HepG2 (cell line): ENCODE data around the gene AARSD1. TPM values are rescaled to one million over a fixed set of nuclear protein-coding genes. Genes with fewer than 3 reads are reported as not detected.
A peak's percentile ranks its signal among the peaks of the same experiment; 100 is the strongest.

Experiments used
- ATAC-seq: fragments of 200-7000 bp; cut with Tn5 transposase; 3 replicates; pipeline ENCODE4 v1.9.1; 2020; ENCODE audit warnings: mild to moderate bottlenecking, moderate library complexity
- BruUV-seq: library from RNA; stranded (reverse); fragments of 400-500 nt; replicated peaks from 2 replicates; lab custom pipeline; 2021; lab: Mats Ljungman, UMichigan
- CTCF ChIA-PET: fragments of 300-600 bp; formaldehyde crosslinking; extraction: SDS; loops from one replicate; lab custom pipeline; 2021; ENCODE audit warnings: low total read pairs, inconsistent platforms, low intra/inter-chr PET ratio; lab: Yijun Ruan, JAX
- POLR2A ChIA-PET: fragments of 350-600 bp; sonication (Branson Sonifier 250); formaldehyde crosslinking; loops from one replicate; lab custom pipeline; 2020; ENCODE audit warnings: antibody characterized with exemption, inconsistent platforms; lab: Yijun Ruan, JAX
- DNase-seq: peaks from one replicate; pipeline ENCODE4 v3.0.0-alpha.2; 2015; ENCODE audit warnings: low spot score
- FAIRE-seq: peaks from 3 replicates; lab custom pipeline; 2011; peaks lifted over from hg19 to GRCh38; lab: Jason Lieb, UNC
- H2AFZ ChIP-seq: one replicate; pipeline ENCODE4 v1.6.1; 2011; ENCODE audit warnings: low read length, inconsistent platforms
- H3K27ac ChIP-seq: fragments of 300-600 bp; 3 replicates; pipeline ENCODE4 v1.8.0; 2011; ENCODE audit warnings: mixed run types, mild to moderate bottlenecking, mixed read lengths, low read length, inconsistent platforms; ENCODE audit not compliant: insufficient read depth; ENCODE audit errors: extremely low read length
- H3K27me3 ChIP-seq, 2 experiments: fragments of 200-600 bp in 1 of 2; 2 replicates in 1 of 2; 3 replicates in 1 of 2; pipeline versions ENCODE4 v1.6.0 to v1.8.0; 2011; ENCODE audit warnings: low read length in 2 of 2, mild to moderate bottlenecking in 2 of 2, moderate library complexity in 2 of 2, inconsistent platforms in 1 of 2; ENCODE audit not compliant: insufficient read depth in 2 of 2, control insufficient read depth in 1 of 2
- H3K36me3 ChIP-seq, 2 experiments: fragments of 200-600 bp in 1 of 2; replicated peaks in 1 of 2; 2 replicates in 1 of 2; 3 replicates in 1 of 2; pipeline versions ENCODE4 v1.5.1 to v1.8.0; 2011; ENCODE audit warnings: low read length in 2 of 2, inconsistent platforms in 1 of 2; ENCODE audit not compliant: insufficient read depth in 2 of 2, control insufficient read depth in 1 of 2
- H3K4me1 ChIP-seq: 2 replicates; pipeline ENCODE4 v1.5.1; 2012; ENCODE audit warnings: low read length, inconsistent platforms; ENCODE audit not compliant: insufficient read depth
- H3K4me2 ChIP-seq: 2 replicates; pipeline ENCODE4 v1.6.0; 2011; ENCODE audit warnings: low read depth, low read length, inconsistent platforms
- H3K4me3 ChIP-seq, 3 experiments: fragments of 200-600 bp in 1 of 3; sonication (generic), shearing (Covaris generic) in 1 of 3; replicated peaks in 1 of 3; 2 replicates each; pipeline ENCODE4 v1.5.1; 2011 to 2016; ENCODE audit warnings: low read length in 3 of 3, inconsistent platforms in 2 of 3, low read depth in 2 of 3, mild to moderate bottlenecking in 2 of 3, control low read depth in 1 of 3, mixed read lengths in 1 of 3; ENCODE audit not compliant: insufficient read depth in 1 of 3
- H3K79me2 ChIP-seq: one replicate; pipeline ENCODE4 v1.6.1; 2011; ENCODE audit warnings: low read length, inconsistent platforms; ENCODE audit not compliant: insufficient read depth
- H3K9ac ChIP-seq: 2 replicates; pipeline ENCODE4 v1.6.0; 2011; ENCODE audit warnings: mild to moderate bottlenecking, low read depth, low read length, inconsistent platforms; ENCODE audit not compliant: insufficient read depth
- H3K9me3 ChIP-seq: 2 replicates; pipeline ENCODE4 v1.5.1; 2012; ENCODE audit warnings: mild to moderate bottlenecking, low read length
- H4K20me1 ChIP-seq: 2 replicates; pipeline ENCODE4 v1.6.0; 2011; ENCODE audit warnings: inconsistent platforms, mild to moderate bottlenecking, low read length, moderate library complexity; ENCODE audit not compliant: insufficient read depth
- AHDC1 ChIP-seq: sonication (generic); formaldehyde crosslinking; IDR thresholded peaks from 2 replicates; pipeline ENCODE4 v1.5.1; 2020; ENCODE audit warnings: mild to moderate bottlenecking, missing genetic modification reagents, borderline replicate concordance
- CEBPG ChIP-seq: IDR thresholded peaks from 2 replicates; pipeline ENCODE4 v1.6.1; 2016
- FOXK1 ChIP-seq: sonication (generic); formaldehyde crosslinking; IDR thresholded peaks from 2 replicates; pipeline ENCODE4 v1.4.0; 2020; ENCODE audit warnings: low read depth, missing genetic modification reagents, borderline replicate concordance
- HNRNPL ChIP-seq: fragments of 200-400 bp; formaldehyde crosslinking; IDR thresholded peaks from 2 replicates; pipeline ENCODE4 v1.6.1; 2017; ENCODE audit warnings: mild to moderate bottlenecking, low read depth, low read length
- KLF16 ChIP-seq, 2 experiments: sonication (generic) in 1 of 2; formaldehyde crosslinking in 1 of 2; IDR thresholded peaks; 2 replicates each; pipeline versions ENCODE4 v1.6.1 to v1.8.0; 2016 to 2023; ENCODE audit warnings: missing genetic modification reagents in 2 of 2, missing compliant biosample characterization in 1 of 2
- KLF6 ChIP-seq: IDR thresholded peaks from 2 replicates; pipeline ENCODE4 v1.8.0; 2016; ENCODE audit warnings: missing biosample characterization, missing genetic modification reagents
- MAZ ChIP-seq, 2 experiments: sonication (generic) in 1 of 2; formaldehyde crosslinking in 1 of 2; IDR thresholded peaks; 2 replicates each; pipeline versions ENCODE4 v1.5.0 to v1.6.1; 2012 to 2020; ENCODE audit warnings: low read depth in 2 of 2, mild to moderate bottlenecking in 2 of 2, borderline replicate concordance in 1 of 2, improper control_type of control experiment in 1 of 2, low read length in 1 of 2, missing genetic modification reagents in 1 of 2, moderate library complexity in 1 of 2
- MIXL1 ChIP-seq: IDR thresholded peaks from 2 replicates; pipeline ENCODE4 v1.6.1; 2016
- RAD21 ChIP-seq: fragments of 450-650 bp; formaldehyde crosslinking; IDR thresholded peaks from 2 replicates; pipeline ENCODE4 v1.5.0; 2020; ENCODE audit warnings: mild to moderate bottlenecking
- REPIN1 ChIP-seq: sonication (generic); formaldehyde crosslinking; IDR thresholded peaks from 2 replicates; pipeline ENCODE4 v1.8.0; 2022; ENCODE audit warnings: missing genetic modification reagents, low read depth, mild to moderate bottlenecking, borderline replicate concordance
- TRAFD1 ChIP-seq: sonication (generic); formaldehyde crosslinking; IDR thresholded peaks from 2 replicates; pipeline ENCODE4 v1.5.1; 2020; ENCODE audit warnings: missing genetic modification reagents, mild to moderate bottlenecking, borderline replicate concordance
- XRCC5 ChIP-seq: fragments of 200-400 bp; formaldehyde crosslinking; optimal IDR thresholded peaks from 2 replicates; pipeline ENCODE3; 2017; ENCODE audit warnings: mild to moderate bottlenecking, low read length
- ZNF205 ChIP-seq: IDR thresholded peaks from 2 replicates; pipeline ENCODE4 v1.6.1; 2018; ENCODE audit warnings: missing biosample characterization, missing genetic modification reagents
- ZNF772 ChIP-seq: sonication (generic); formaldehyde crosslinking; IDR thresholded peaks from 2 replicates; pipeline ENCODE4 v1.5.0; 2020; ENCODE audit warnings: mild to moderate bottlenecking, missing genetic modification reagents
- WGBS: methylation state at CpG from one replicate; pipeline ENCODE4 v1.1.6; 2017; ENCODE audit warnings: low lambda C conversion rate; 5-methylcytosine and 5-hydroxymethylcytosine counted together
- in situ Hi-C: cut with HindIII; loops from 2 replicates; pipeline ENCODE4 v1.10.0; 2017; ENCODE audit warnings: low pct_unique_long_range_greater_than_20kb; ENCODE audit not compliant: extremely low pct_ligation_motif_present
- intact Hi-C: fragments of 100-400 bp; cut with micrococcal nuclease; formaldehyde crosslinking; loops from one replicate; pipeline ENCODE4 v1.10.0; 2022; ENCODE audit not compliant: unreplicated experiment
- polyA plus RNA-seq, 8 experiments: library from polyadenylated mRNA; depleted of rRNA in 3 of 8; stranded (reverse) in 7 of 8; unstranded in 1 of 8; fragments of >200 nt; fragmentation: Illumina TruSeq in 4 of 8; extraction: Trizol in 4 of 8; gene quantifications; 2 replicates each; pipeline versions ENCODE4 v1.2.1 to v1.2.3, GENCODE V29; 2011 to 2016; ENCODE audit warnings: low read depth in 4 of 8, missing spikeins in 1 of 8, mixed read lengths in 1 of 8; ENCODE audit not compliant: insufficient read depth in 1 of 8
- total RNA-seq, 5 experiments: library from RNA; depleted of rRNA; stranded (reverse); fragments of >200 nt; fragmentation: Illumina TruSeq; extraction: Trizol; gene quantifications; 2 replicates each; pipeline ENCODE4 v1.2.3, GENCODE V29; 2016; ENCODE audit warnings: low read depth in 1 of 5

The AARSD1 gene
- total and polyA plus RNA-seq, 2 of the 13 experiments (the other 11 are each of a cell fraction or from before 2014, with no cell fraction given) = 24.7 to 29.3 TPM

DNA sequence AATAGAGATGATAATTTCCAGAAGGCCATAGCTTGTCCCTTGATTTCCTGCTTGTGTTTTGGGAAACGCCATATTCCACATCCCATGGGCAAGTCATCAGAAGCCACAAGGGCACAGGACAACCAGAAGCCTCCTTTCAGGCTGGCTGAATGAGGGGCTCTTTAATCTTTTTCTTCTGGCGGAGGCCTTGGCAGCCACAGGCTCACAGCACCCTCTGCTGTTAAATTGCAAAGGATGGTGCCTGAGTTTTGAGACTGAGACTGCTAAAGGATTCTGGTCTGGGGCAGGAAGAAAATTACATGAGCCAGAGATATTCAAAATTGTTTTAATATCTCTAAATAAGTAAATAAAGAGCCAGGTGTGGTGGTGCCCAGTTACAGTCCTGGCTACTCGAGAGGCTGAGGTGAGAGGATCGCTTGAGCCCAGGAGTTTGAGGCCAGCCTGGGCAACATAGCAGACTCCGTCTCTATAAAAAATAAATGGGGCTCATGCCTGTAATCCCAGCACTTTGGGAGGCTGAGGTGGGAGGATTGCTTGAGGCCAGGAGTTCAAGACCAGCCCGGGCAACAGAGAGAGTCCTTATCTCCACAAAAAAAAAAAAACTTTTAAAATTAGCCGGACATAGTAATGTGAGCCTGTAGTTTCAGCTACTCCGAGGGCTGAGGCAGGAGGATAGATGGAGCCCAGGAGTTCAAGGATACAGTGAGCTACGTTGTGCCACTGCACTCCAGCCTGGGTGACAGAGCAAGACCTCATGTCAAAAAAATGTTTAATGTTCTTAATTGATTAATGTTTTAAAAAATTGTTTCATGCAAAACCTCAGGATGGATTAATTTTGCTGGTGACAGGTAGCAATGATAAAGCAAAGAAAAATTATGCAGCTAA is 26.3 kb downstream of the AARSD1 start:
- no peak overlapping the region for H2AFZ ChIP-seq
- in situ Hi-C loops (no loop called here), intact Hi-C loops (loop anchor here (1.0 kb wide), 3 partner anchors 95 to 217 kb away; no protein-coding TSS in a partner anchor)
- WGBS = 12% methylated on average over 9 of the region's 9 CpGs
- peak; percentile 67 for FAIRE-seq
- peaks cover 46% of the 10 kb centered on the region for H3K4me1 ChIP-seq
- no peak overlapping the region for H3K9ac ChIP-seq
- no peaks in the 10 kb centered on the region for H3K9me3 ChIP-seq
- peak; percentile 73 for DNase-seq
- H3K4me2 ChIP-seq = peak overlapping the region; percentile 51
- no peaks in the 10 kb centered on the region for H3K36me3 ChIP-seq
- no peak overlapping the region for H3K4me3 ChIP-seq
- H3K27me3 ChIP-seq = no peaks in the 10 kb centered on the region; a peak in 2 of 5 replicates
- no TSS peak for BruUV-seq
- H4K20me1 ChIP-seq = no peaks in the 10 kb centered on the region
- no peaks in the 10 kb centered on the region for H3K79me2 ChIP-seq
- H3K27ac ChIP-seq = no peak overlapping the region
- ChIA-PET CTCF (interaction anchor here (1.0 to 4.4 kb wide), 7 partner anchors 9 to 217 kb away, joined by 3 to 68 read pairs (median 6); partner anchors contain the start of genes AOC2 and BECN1), POLR2A (interaction anchor here (1.1 to 1.3 kb wide), 2 partner anchors 92 to 104 kb away, joined by 3 to 5 read pairs; partner anchors contain the start of gene PSME3)
- ATAC-seq = peak; percentile 88
- TF ChIP-seq CEBPG (CRISPR knock-in tag) (0 out of 2 replicates have a peak, but pooled peaks have one; percentile 13), AHDC1 (CRISPR knock-in tag) (no peak), HNRNPL (no peak), FOXK1 (0 out of 2 replicates have a peak, but pooled peaks have one; percentile 5), KLF16 (CRISPR knock-in tag; IDR thresholded peaks at IDR 0.05) (0 out of 4 replicates have a peak, but pooled peaks of 1 of the 2 experiments have one; percentile 53), MIXL1 (CRISPR knock-in tag) (peak; percentile 38; the same call in 1 of the 2 replicates), ZNF205 (CRISPR knock-in tag) (0 out of 2 replicates have a peak, but pooled peaks have one; percentile 45), ZNF772 (CRISPR knock-in tag) (peak; percentile 39; the same call in 1 of the 2 replicates), MAZ (IDR thresholded peaks at IDR 0.05; ENCODE audit: borderline replicate concordance, low read depth, low read length) (no peak), MAZ (CRISPR knock-in tag; IDR thresholded peaks at IDR 0.05; ENCODE audit: low read depth) (peak; percentile 44; the same call in 1 of the 2 replicates), RAD21 (peak; percentile 96), KLF6 (0 out of 2 replicates have a peak, but pooled peaks have one; percentile 62), XRCC5 (peak; percentile 80), REPIN1 (CRISPR knock-in tag) (0 out of 2 replicates have a peak, but pooled peaks have one; percentile 39), TRAFD1 (CRISPR knock-in tag) (no peak)
